Endometrial microvascular endothelial cells (primary cell): ENCODE results near the gene BOD1. TPM values are rescaled to one million over a fixed set of nuclear protein-coding genes. Genes with fewer than 3 reads are reported as not detected.

Experiments used
- in situ Hi-C: cut with HindIII; loops from 2 replicates; pipeline ENCODE4 v1.10.0; 2017; ENCODE audit warnings: low sequenced_read_pairs, low pct_unique_long_range_greater_than_20kb; ENCODE audit errors: inconsistent ontology term
- total RNA-seq: library from RNA; depleted of rRNA; stranded (reverse); fragments of >200 nt; gene quantifications from one replicate; pipeline ENCODE4 v1.2.3, GENCODE V29; 2015; ENCODE audit errors: inconsistent ontology term

Gene BOD1
- total RNA-seq = 53.9 TPM

DNA sequence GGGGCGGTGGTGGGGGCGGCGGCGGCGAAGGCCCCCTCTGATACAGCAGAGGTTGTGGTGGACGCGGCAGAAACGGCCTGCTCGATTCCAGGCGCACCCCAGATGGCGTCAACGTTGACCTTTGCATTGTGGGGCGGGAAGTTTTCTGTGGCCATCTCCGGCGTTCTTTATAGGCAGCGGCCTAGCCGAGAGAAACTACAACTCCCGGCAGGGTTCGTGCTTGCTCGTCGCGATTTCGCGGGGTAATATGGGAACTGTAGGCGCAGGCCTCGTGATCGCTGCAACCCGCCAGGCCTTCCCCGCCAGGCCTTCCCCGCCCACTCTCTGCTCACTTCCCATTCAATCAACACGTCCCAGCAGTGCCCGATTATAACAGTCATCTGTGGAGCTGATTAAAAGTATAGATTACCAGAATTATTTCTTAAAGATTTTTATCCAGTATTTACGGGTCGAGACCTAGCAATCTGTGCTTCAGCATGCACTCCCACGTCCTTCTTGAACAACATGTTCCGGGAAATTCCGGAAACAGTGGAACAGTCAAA, at the start of gene BOD1:
Gene BOD1 (minus strand): TSS at position 74 of the 542 bp plus-strand sequence. CDS start 214 bp downstream, outside the sequence.
- in situ Hi-C loops = no loop called here

DNA sequence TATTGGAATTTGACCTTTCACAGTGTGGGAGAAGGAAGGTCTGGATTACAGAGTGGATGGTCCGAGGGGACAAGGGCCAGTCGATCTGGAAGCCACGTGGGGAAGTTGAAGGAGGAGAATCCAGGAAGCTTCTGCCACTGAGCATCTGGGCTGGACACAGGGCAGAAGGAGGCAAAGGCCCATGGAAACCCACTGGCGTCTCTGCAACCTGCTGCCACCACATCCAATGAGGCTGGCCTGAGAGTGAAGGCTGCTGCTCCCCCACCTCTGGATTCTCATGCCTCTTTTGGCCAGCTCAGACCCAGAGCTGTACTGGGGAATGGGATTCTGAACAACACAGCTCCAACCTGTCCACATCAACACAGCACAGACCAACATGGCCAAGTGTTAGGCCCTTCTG, 48.9 kb upstream of the BOD1 start:
- in situ Hi-C loops = no loop called here

DNA sequence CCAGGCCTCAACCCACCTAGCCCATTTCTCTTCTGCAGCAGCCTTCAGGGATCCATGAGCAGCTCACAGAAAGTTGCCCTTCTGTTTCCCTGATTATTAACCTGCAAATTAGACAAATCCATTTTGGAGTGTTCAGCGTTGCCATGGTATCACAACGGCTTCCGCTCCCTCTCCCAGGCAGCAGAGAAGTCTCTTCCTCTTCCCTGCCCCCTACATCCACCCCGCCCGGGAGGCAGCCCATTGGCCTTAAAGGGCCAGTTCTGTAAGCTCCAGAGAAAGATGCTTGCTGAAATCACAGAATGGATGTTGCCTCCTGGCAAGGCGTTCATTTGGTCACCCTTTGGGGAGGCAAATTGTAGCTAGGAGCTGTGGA, 47.7 kb upstream of the BOD1 start:
- in situ Hi-C loops = no loop called here

DNA sequence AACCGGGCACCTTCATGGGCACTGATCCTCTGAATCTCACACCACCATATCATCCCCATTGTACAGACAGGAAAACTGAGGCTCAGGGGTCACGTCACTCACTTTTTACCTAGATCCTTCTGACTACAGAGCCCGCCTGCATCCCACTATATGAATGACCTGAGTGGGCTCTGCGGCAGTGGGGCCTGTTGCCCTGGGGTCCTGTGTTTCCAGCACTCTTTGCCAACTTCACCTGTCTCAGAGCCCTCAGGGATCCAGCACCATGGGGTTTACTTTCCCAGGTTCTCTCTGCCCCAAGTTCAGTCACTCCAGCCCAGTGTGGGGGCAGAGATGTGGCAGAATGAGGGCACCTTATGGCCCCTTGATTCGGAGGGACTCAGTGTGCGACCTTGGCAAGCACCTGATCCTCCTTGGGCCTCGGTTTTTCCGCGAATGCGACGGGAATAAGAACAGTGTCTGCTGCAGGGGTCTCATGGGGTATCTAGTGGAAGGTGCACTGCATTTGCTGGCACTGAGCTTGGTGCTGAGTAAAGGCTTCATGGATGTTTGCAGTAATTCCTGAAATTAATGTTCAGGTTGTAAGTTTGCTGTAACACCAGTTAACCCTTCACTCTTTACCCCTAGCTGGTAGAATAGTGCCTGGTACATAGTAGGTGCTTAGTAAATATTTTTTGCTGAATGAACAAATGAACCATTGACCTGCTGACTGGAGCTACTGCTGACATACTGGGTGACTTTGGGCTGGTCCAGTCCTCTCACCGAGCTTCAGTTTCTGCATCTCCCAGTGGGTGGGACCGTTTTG, 47.1 kb upstream of the BOD1 start:
- in situ Hi-C loops = no loop called here

DNA sequence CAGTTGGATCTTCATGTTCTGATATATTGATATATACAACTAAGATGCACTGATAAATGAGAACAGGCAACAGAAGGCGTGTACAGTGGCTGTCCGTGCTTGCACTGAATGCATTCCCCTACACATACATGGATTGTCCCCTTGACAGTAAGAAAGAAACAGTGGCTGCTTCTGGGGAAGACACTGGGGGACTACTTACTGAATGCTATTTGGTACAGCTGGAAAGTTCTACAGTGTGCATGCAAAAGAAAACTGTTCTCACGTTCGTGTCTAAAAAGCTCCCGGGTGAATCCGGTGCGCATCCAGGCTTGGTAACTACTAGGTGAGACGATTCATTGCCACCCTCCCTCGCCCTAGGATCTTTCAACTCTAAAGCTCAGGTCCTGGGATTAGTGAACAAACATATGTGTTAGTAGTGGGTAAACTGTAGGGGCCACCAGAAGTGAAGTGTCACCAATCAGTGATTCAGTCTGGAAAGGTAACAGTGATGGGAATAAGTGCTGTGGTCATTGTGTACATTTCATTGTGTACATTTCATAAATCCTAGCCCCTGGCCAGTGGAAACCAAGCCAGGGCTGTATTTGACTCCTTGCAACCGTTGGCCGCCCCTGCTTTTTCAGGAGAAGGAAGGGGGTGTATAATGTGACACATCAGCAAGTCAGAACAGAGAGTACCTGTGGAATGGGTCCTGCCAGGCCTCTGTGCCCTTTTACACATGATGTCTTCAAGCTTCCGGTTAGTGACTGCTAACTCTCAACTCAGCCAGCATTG, 46.3 kb upstream of the BOD1 start:
- in situ Hi-C loops = no loop called here

DNA sequence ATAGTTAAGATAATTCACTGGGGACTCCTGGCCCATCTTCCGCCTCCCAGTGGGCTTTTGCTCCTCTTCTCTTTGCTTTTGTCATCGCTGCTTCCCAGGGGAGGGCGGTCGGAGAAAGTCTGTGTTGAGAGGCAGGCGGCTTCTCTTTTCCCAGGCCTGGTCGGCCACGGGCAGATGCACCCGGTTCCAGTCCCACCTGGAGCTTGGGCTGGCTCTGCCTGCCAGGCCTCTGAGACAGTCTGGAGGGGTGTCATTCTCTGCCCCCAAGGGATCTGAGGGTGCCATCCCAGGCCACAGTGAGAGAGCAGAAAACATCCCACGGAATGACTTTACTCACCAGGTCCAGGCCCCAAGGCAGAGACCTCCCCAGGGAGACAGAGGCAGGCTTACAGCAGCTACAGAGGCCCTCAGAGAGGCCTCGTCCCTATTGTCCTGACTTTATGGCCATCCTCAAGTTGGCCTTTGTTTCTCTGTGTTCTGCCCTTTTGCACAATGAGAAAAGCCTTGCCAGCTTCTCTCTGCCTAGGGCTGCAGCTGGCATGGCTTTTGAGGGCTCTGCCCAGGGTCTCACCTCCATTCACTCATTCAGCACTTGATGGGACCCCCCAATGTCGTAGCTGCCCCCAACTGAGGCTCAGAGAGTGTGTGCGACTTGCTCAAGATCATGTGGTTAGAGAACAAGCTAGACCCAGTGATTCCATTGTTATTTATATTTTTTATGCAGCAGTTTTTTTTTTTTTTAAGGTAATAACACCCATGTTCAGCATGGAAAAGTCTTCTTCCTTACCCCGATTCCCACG, 44.2 kb upstream of the BOD1 start:
- in situ Hi-C loops = no loop called here

DNA sequence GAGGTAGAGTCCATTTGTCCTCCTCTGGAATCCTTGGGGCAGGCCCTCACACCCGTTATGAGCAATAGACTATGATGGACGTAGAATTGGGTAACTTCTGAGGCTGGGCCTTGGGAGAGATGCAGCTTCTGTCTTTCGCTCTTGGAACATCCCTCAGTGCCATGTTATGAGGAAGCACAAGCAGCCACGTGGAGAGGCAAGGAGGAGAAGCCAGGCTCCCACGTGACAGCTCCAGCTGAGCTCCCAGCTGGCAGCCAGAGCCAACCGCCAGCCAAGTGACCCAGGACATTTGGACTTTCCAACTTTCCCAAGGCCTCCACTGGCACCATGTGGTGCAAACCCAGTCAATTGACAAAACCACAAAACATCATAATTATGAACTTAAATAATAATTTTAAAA, 43.0 kb upstream of the BOD1 start:
- in situ Hi-C loops = no loop called here

DNA sequence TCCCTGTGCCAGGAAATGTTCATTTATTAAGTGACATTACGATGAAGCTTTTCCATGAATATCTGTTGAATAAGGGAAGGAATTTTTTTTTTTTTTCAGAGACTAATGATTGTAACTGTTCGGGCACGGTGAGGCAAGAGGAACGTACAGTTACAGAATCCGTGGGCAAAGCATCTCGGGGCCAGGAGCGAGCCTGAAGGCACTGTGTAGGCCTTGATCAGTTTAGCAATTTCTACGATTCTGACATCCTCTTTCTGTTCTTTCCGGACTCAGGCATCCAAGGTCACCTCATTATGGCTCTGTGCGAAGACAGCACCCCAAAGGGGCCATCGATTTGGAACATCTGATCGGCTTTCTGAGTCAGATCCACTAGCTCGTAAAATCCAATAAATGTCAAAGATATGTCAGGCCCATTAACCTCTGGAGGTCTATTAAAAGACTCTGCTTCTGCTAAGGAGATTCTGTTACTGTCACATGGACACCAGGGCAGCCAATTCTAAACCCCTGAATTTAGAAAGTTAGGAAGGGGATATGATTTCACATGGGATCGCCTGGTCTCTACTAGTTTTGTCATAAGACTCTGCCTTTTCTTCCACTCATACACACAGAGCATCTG, 41.4 kb upstream of the BOD1 start:
- in situ Hi-C loops = no loop called here

DNA sequence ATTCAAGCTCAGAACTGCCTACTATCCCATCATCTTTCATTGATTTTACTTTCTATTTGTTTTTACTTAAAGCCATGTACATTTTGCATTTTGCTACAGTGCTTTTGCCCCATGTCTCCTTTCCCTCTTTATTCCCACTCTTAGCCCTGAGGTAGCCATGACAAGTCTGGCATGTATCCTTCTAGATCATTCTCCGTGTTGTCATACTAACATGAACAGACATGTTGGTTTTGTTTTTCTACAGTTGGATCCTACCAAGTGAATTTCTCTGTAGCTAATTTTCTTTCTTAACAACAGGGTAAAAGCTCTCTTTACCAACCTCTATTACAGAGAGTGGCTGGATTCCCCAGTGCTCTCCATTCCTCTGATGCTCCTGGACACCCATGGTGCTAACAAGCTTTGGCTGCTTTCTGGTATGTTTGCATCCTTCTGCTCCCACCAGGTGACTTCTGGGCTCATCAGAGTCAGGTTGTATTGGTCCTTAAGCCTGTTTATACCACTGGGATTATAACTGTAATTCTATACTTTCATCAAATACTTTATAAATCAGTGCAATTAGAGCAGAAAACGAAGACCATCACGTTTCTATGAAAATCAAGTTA, 38.8 kb upstream of the BOD1 start:
- in situ Hi-C loops = no loop called here

DNA sequence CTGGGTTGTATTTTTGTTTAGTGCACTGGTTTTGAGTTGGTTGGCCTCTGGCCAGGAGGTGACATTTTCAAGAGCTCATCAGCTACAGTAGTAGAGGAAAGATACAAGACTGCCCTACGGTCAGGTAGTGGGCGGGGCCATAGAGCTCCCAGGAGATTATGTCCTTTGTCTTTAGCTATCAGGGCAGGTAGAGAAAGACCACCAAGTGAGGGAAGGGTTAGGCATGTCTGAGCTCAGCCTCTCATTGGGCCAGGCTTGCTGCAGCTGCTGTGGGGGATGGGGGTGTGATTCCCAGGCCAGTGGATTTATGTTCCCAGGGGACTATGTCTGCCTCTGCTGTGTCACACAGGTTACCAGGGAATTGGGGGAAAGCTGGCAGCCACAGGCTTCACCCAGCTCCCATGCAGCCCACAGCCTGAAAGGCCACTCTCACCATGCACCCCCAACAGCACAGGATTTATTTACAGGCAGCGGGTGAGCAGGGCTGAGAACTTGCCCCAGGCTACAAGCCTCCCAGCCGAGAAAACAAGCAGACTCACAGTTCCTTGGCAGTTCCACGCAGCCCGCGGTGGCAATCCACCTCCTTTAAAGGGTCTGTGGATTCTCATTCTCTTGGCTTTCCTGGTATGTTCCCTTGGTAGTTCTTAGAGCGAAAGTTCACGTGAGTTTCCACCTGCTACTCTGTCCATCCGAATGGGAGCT, 37.5 kb upstream of the BOD1 start:
- in situ Hi-C loops = no loop called here

DNA sequence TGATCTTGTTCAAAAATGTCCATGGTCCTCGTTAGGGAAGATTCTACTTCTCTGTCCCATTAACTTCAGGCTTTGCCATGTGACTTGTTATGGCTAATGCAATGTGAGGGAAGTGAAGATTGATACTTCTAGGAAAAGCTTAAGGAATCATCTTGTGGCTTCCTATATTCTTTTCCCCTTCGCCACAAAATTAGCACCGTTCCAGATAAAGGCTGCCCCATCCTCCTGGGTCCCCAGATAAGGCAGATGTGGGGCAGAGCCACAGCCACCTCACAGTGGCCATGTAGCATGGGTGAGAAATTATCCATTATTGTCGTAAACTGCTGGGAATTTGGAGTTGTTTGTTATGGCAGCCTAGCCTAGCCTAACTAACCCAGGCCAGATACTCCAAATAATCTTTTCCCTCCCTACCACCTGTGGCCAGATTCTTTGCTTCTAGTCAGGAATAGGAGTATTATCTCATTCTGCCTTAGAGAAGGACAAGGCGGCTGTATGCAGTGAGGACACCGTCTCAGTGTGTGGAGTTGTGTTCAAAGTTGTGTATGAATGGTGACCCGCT, 31.9 kb upstream of the BOD1 start:
- in situ Hi-C loops = no loop called here

DNA sequence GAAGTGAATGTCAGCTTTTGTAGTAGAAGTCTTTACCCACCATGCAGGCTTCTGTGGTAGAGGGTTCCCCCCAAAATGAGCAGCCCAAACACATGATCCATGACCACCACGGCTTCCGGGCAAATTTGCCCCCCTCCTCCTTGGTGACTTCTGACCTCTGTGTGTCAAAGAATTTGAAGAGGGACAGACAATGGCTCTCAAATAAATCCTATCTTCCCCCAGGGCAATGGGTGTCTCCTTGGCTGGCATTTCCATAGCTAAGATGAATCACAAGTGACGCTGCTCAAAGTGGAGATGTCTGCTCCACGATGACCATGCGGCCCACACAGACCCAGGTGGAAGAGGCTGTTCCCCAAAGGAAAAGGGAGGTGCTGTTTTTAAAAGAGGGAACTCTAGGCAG, 30.2 kb upstream of the BOD1 start:
- in situ Hi-C loops = no loop called here

DNA sequence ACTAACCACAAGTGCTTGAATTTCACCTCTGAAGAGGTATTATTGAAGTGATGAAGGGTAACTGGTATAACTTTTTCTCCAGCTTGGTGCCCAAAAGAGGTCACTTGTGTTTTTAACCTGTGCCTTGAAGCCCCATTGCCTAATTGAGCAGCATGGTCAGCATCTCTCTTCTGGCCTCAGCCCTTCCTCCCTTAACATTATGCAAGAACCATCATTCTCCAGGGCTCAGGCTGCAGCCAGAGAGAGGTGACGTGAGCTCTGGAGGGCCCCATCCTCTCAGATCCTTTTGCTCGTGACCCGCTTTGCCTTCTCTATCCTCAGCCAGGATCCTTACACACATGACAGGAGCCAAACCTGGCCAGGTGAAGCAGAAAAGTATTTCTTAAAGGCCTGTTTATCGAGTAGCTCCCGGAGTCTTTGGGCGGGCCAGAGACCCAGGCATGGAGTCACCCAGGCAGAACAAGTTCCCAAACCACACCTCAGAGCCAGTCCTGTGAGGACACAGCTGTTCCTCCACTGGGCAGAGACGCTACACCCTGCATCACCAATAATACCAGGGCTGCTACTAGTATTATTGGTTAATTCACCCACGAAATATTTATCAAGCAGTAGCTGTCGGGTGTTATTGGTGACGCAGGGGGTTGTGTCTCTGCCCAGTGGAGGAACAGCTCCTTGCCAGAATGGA, 29.6 kb upstream of the BOD1 start:
- in situ Hi-C loops = no loop called here

DNA sequence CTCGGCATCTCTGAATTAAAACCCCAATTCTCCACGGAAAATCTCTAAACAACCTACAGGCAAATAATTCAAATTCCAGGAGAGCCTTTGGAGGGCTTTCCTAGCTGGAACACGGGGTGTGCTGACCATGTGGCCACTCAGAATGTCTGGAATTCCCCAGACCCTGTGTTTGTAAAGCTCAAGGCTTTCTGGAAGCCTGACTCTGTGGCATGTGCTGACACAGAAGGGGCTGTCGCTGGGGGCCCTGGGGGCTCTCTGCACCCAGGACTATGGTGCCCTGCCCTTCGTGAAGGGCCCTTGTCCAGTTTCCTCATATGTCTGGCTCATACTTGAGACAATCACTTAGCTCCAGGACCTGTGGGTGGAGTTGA, 29.0 kb upstream of the BOD1 start:
- in situ Hi-C loops = no loop called here

DNA sequence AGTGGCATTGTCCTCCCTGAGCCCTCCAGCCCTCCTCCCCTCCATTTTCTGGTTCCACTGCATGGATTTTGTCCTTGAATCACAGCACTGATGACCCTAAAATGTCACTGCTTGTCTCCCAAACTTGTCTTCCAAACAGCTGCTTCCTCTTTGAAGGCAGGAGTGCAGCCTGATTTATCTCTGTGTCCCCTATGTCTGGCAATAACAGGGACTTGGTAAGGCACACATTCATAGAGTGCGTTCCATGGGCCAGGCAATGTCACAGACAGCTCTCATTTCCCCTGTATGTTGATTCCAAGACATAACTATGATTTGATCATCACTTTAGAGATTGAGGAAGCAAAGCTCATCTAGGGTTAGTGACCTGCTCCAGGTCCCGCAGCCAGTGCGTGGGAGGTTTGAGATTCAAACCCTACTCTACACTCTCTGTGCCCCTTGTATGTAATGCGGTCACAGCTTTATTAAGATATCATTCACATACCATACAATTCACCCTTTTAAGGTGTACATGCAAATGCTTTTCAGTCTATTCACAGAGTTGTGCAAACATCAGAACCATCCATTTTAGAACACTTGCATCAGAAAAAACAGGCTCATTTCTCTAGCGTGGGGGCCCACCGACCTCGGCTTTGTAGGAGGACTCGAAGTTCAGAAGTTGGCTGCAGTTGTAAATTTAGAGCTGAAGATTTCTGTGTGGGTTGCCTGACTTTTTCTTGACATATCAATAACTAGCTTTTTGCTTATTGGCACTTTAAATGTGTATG, 28.4 kb upstream of the BOD1 start:
- in situ Hi-C loops = no loop called here

DNA sequence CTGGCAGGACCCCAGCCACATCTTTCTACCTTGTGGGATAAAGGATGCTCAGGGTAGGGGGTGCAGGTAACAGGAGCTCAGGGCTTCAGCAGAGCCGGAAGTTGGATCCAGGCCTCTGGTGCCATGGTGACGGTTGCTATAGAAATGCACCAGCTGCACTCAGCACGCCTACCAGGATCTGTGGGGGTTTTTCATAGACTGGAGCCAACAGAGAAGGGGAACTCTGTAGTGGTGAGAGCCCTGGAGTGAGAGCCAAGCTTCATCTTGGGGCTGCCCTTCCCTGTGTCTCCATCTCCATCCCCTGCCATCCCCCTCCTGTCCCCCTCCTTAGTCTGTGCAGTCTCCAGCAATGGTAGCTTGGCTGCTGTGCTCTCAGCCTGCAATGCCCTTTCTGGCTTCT, 27.5 kb upstream of the BOD1 start:
- in situ Hi-C loops = no loop called here
